GM21529 (cell line): Measurements from ENCODE around the gene REV1.

Experiments
- ATAC-seq: cut with Tn5 transposase; IDR thresholded peaks from one replicate; pipeline ENCODE4 v1.9.1; 2021; ENCODE audit not compliant: unreplicated experiment

REV1 gene

DNA sequence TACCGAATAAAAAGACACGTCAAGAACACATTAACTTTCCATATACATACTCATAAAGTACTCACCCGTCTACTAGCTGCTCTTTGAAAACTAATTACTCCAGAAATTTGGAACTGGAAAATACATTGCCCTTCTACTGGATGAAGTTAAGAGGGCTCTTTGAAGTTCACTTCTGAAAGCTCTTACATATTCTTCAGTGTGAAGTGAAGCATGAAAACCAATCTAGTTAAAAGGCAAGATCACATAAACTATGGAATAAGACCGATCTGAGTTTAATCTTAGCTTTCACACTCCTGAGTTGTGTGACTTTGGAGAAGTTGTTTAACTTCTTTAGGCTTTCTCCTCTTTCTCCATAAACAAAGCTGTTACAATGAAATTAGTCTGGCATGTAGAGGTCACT, 38.5 kb downstream of the REV1 start:
- ATAC-seq, result no peak

DNA sequence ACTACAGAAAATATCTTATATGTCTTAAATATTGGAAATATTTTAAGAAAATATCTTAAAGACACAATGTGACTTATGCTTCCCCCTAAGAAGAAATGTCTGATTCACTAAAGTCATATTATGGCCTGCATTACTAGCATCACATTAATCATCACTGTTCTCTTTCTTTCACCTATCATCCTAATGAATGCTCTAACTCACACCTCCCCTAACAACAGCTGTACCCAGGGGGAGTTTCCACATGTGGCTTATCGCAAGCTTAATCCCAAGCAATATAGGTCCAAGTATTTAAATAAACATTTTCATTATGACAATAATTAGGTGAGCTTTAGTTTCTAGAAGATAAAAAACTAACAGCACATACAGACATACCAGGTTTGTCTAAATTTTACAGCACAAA, 39.6 kb downstream of the REV1 start:
- no peak for ATAC-seq

DNA sequence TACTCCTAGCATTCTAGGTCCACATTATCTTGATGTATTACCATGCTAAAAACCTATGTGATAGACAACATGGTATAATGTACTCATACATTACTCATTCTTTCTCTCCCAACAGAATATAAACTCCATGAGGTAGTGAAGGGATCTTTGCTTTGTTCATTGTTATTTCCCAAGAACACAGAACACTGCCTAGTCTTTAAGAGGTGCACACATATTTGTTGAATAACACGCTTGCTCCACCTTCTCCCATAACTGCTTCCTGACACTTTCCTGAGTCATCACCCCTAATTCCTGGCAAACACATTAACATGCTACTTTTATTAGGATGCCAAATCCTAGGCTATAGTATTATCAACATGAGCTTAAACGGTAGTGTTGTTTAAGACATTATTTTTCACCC, 41.3 kb downstream of the REV1 start:
- no peak for ATAC-seq

DNA sequence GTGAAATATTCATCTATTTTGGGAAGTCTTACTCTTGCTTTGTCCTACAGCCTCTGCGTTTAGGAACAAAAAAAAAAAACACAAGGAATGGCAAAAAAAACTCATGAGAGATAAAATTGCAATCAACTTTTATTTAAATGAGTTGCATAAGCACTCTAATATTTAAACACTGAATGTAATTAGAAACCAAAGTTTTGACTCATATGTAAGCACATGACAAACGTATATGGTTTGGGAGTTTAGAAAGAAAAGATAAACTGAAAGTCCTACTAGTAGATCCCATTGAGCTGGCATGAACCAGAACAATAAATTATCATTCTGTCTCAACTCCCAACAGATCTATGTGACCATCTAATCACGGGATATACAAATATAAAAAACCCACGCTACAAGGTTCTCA, 44.8 kb downstream of the REV1 start:
- no peak for ATAC-seq

DNA sequence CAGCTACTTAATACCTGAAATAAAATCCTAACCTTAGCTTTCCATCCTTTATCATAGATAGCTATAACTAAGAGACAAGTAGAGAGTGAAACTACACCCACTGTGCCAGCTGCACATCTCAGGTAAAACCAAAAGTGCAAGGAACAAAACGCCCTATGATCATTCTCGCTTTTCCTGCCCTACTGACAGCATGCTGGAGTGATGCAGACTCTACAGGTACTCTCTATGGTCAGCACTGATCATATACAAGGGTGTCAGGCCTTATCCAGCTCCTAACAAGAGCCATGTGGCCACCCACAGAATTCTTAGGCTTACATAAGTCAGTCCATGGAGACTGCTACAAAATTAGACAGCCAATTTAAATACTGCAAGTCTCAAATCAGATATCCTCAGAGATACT, 45.6 kb downstream of the REV1 start:
- ATAC-seq, result no peak

DNA sequence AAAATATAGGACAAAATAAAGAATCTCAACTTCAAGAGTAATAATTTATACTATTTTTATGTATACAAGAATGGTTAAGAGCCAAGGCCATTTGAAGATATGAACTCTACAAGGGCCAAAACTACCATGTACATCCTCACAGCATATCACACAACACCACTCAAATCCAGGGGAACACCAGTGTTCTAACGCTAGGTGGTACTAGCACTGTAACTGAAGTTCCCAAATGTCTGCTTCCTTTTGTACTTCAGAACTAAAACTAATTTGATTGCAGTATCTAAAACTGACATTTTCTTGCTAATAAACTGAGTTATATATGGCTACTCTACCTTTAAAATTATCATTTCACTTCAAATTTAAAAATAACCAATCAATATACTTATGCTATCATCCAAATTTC, 47.0 kb downstream of the REV1 start:
- ATAC-seq, result no peak

DNA sequence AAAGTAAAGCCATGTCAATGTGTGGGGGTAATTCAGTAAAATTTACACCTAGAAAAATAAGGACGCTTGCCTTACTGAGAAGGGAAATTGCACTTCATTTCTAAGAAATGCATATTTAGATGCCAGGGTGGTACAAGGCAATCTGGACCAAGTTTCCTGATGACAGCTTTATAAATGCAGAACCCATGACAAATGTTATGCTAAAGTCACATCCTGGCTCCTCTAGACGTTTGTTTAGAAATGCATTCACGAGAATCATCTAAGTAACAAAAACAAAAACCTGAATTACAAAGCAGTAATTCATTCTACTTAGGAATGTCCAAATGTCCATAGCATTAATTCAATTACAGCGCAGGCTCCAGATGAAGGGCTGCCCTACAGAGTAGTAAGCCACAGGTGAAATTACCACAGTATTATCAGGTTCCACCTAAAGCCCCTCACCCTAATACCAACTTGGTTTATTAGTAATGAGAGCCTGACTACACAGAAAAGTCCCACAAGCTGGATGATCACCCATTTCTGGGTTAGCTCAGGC, 49.8 kb downstream of the REV1 start:
- no peak for ATAC-seq

DNA sequence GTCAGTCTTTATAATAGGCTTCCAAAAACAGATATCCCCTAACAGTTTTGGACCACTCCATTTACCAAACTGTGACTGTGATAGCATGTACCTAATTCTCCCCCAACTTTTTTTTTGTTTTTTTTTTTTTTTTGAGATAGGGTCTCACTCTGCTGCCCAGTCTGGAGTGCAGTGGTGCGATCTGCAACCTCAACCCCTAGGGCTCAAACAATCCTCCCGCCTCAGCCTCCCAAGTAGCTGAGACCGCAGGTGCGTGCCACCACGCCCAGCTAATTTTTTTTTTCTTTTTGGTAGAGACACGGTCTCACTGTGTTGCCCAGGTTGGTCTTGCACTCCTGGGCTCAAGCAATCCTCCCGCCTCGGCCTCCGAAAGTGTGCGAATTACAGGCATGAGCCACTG, 52.9 kb downstream of the REV1 start:
- no peak for ATAC-seq

DNA sequence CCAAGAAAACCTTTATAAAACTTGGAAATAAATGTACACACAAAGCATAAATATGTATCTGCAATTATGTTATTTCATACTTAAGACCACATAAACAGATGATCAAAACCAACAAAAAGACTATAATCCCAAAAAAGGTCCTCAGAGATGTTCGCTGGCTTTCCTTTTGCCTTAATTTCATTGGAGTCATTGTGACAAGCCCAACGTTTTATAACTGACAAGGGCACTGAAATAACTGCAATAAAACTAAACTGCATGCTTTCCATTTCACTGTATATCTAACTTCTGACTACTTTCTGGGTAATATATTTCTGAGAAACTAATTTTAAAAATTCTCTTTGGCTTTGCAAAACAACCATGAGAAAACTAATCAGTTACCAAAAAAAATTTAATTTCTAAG, 56.5 kb downstream of the REV1 start:
- no peak for ATAC-seq

DNA sequence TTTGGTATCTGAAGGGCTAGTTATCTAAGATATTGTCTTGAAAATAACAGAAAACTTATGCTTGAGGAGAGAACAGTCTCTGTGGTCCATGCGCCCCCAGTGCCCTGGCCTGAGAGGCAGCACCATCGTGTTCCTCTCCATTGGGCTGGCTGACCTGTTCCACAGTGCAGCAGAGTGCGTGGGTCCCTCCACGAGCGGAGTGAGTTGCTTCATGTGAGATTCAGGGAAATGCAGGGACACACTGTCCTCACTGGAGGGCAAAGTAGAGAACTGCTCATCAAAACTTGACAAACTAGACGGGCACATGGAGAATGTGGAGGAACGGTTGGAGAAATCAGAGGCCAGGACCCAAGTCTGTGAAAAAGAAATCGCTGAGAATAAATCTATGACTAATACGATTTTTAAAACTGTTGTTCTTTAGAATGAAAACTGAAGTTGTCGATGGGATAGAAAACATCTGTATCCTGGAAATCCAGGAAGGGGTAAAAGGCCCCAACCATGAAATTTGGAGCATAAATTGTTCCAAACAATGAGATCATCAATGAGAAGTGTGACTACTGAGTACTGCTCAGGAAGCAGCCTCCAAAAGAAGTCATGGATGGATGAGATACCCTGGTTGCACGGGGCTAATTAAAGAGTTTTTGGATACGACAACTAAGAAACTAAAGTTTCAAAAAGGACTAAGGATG, 58.1 kb downstream of the REV1 start:
- no peak for ATAC-seq

DNA sequence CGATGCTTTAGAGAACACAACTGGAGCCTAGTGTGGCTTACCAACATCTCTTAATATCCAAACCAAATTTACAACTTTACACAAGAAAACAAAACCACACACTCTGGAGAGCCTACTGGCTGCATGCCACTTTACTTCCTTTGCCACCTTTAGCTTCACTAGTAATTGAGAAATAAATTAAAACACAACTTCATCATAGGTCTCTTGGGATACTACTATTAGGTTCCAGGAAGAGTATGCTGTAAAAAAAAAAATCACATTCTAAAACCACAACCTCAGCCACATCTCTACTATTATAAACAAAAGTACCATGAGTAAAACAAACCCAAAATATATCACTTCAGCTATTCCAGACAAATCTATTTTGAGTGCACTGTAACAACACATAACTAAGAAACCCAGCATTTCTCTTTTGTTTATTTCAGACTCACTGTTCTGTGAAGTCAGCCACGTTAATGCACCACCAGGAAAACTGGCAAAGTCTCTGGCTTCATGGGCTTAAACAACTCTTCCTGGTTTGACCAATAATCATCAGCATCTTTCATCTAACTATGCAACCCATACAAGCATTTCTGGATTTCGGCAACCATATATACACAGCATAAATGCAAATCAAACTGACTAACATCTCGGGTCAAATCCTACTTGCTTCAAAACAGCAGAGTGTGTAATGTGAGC, 59.1 kb downstream of the REV1 start:
- no peak for ATAC-seq

DNA sequence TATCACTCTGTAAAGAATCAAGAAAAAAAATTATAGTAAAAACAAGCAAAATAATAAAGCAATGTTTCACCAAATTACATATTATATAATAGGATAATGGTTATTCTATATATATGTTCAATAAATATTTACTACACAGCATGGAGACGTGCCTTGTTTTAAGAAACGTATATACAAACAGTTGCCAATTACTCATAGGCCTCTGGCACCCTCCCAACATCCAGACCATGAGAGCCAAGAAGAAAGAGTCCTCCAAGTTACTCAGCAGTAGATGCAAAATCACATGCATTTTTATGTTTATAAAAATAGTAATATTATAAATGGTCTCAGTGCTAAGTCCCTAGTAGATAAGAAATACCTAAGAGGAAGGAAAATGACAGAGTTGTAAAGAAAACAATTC, 64.8 kb downstream of the REV1 start:
- no peak for ATAC-seq

DNA sequence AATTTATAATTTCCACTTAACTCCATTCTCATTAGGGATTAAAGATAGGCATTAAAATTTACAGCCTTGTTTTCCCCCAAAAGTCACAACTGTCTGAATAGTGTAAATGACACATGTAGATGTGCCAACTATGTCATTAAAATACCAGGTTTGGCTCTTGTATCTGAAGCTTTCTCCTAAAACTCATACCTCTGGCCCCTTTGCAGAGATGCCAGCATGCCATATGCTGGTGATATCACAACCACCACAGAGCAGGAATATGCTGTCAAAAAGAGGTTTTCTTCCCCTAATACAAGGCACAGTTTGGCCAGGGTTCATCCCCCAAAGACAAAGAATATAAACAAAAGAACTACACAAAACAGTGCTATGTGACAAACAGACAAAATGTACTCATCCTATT, 65.4 kb downstream of the REV1 start:
- ATAC-seq, result no peak

DNA sequence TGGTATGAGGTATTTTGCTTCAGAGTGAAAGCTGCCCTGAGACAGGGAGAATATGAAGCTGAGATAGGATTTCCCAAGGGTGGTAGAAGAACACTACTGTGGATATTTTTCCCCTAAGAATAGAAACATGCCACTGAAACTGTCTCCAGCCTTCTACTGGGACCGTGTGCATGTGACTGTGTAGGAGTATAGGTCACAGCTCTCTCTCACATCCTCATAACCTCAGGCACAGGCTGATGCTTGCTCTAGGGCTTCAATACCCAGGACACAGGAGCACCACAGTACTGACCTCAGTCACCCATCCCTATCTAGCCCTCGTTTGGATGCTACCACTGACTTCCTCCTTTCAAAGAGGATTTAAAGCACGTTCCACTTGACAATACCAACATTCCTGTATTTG, 67.2 kb downstream of the REV1 start:
- ATAC-seq, result peak; percentile 67

DNA sequence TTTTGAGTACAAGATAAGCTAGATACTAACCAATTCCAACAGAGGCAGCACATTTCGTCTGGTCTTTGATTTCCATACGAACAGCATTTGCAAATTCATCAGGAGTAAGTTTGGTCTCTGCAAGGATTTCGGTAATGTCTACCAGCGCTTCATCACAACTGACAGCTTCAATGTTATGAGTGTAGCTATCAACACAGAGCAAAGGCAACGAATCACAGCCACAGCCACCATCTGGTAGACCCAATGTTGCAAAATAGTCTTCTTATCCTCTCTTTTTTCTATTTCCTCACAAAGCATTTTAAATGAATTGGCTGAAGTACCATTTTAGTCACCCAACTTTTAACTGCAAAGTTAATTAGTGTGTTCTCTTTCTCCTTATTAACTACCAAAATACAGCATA, 68.3 kb downstream of the REV1 start:
- no peak for ATAC-seq

DNA sequence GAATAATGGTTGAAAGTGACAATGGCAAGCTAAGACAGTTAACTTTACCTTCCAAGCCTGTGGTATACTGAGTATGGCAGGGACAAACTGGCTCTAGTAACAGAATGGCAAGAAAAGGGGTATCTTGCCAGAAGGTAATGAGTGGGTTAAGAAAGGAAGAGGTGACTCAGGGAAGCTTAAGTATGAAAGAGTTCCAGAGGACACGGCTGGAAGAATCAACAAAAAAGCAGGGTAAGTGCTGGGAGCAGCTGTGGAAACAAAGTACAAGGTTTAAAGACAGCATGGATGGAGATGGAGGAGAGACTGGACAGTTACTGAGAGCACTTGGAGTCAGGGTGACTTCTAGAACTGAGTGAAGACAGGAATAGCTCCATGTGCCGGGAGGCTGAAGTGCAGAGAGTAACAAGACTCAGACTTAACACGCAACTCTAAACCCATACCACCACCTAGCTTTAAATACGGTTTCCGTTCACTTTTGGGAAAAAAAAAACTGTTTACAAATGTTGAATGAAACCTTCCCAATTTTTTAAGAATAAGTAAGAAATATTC, 69.0 kb downstream of the REV1 start:
- no peak for ATAC-seq

DNA sequence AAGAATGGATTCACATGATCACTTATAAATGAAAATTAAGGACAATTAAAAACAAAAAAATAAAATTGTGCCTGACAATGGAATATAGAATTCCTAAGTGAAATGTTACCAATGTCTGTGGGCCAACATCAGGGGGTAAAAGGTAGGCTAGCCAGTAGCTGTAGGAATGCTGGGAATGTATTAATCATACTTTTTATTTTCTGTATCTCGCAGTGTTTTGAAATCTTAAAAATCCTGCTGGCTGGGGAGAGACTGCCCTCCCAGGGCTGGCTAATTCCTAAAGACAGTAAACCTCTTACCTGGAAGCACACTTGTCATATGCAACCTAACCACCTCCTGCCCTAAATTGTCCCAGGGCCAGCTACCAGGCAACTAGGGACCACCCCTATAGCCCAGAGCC, 69.8 kb downstream of the REV1 start:
- ATAC-seq, result no peak

DNA sequence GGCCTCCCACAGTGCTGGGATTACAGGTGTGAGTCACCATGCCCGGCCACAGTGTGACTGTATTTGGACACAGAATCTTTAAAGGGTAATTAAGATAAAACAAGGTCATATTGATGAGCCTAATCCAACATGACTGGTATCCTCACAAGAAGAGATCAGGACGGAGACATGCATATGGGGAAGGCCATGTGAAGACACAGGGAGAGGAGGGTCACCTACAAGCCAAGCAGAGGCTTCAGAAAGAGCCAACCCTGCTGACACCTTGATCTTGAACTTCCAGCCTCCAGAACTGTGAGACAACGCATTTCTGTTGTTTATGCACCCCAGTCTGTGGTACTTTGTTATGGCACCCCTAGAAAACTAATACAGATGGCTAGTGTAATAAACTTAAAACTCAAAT, 72.4 kb downstream of the REV1 start:
- ATAC-seq, result no peak

DNA sequence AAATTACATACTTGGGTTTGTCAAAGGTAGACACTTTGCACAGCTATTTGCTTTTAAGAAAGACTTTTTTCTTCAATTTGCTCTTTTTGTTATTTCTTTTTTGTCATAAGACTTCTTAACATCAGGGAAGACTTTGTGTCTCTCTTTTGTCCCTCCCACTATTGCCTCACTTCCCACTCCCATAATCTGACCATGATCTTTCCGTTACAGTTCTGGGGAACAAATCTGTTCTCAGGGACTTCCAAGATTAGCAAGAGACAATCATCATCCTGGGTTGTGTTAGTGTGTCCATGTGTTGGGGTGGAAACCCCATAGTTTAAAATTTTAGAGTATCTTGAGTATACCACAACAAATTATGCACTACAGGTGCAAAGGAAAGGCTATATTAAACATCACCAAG, 75.3 kb downstream of the REV1 start:
- ATAC-seq, result no peak

DNA sequence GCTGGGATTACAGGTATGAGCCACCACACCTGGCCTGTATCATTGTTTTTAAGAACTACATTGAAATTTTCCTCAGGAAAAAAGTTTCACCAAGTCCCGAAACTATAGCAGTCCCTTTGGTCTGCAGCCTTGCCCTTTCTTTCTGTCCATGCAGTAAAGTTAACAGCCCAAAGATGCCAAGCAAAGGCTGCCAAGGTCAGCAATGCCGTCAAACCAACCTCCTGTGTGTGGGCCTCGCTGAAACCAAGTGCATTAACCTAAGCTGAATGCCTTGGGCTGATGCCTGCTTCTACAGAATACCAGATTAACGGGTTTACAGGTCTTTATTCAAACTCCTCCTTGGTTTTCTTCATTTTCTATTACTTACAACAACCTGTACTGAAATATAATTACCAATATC, 79.5 kb downstream of the REV1 start:
- no peak for ATAC-seq

DNA sequence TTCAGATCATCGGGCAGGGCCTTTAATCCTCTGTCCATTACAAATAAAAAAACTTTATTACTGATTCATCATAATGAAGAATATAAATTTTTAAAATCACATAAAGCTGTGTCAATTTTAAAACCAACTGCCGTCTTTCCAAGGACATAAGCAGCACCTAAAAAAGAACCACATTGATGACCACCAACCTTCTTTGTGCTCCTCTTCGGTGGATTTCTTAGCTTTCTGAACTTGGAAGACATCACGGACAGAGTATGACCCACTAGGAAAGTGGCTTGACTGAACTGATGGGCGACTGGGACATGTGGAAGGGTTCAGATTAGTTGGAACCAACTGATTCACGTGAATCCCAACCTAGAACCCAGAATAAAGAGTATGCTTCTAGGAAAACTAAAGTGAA, 83.7 kb downstream of the REV1 start:
- no peak for ATAC-seq

DNA sequence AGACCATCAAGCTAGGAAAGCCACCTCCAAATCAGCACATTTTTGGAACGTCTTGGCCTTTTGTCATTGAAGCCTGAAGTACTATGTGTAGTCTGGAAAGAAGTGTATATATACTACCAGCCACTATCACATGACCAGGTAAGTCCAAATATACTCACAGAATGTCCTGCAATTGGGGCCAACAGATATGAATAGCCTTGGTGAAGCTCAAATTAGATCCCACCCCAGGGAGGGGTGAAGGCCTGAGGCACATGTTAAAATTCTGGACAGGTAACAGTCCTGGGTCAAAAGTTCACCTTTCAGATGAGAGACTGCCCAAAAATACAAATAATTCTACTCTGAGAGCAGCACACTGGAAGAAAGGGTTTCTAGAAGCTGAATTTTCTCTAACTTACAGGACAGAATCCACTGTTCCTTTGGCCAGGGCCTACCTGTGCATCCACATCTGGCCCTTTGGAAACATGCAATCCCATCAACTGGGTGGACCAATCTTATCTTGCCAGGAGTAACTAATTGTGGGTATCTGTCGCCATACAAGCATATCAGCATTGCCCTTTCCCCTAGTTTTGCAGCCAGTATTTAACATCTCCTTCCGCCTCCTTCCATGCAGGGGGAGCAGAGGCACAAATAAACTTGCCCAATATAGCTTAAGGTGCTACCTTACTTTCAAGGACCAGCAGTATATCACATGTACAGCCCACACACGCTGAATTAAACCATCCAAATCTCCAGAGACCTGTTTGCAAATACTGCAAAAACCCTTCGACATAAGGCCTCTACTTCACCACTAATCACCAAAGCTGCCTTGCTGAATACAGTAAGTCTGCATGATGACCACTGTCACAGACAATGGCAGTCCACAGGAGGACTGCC, 84.8 kb downstream of the REV1 start:
- no peak for ATAC-seq
